Stimulated activated CD4-positive, alpha-beta T cell treated with anti-CD3 and anti-CD28 coated beads, Interleukin-15, amount 100 ng/mL, for 48 hours (primary cell): ENCODE data around the gene LIPG.

ENCODE experiments used
- DNase-seq, 2 donors: peaks; one replicate each; pipeline ENCODE4 v3.0.0-alpha.2; 2020; ENCODE audit warnings: low read depth in 2 of 2

The LIPG gene

DNA sequence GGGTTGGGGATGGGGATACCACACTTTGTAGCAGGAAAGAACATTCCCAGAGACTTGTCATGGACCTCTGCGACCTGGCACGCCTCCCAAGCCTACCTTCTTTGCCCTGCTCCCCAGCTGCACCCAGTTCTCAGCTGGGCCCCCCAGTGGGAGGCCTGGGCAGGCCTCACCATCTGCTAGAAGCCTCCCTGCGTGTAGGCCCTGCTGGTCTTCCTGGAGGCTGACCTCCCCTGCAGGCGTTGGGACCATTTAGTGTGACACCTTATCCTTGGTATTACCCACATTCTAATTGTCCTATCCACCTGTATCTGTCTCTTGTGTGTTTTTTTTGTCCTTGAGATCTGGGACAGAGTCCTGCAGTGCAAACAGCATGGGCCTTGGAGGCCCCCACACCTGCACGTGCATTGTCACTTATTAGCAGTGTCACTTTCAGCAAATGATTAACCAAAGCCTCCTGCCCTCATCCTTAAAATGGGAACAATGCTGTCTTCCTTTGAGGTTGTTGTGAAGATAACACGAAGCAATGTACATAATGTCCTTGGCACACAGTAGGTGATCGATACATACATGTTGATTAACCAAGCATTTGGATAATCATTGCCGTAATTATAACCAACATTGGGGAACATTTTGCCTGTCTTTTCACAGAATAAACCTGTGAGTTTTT is 77.2 kb downstream of the LIPG start:
- no peak for DNase-seq

DNA sequence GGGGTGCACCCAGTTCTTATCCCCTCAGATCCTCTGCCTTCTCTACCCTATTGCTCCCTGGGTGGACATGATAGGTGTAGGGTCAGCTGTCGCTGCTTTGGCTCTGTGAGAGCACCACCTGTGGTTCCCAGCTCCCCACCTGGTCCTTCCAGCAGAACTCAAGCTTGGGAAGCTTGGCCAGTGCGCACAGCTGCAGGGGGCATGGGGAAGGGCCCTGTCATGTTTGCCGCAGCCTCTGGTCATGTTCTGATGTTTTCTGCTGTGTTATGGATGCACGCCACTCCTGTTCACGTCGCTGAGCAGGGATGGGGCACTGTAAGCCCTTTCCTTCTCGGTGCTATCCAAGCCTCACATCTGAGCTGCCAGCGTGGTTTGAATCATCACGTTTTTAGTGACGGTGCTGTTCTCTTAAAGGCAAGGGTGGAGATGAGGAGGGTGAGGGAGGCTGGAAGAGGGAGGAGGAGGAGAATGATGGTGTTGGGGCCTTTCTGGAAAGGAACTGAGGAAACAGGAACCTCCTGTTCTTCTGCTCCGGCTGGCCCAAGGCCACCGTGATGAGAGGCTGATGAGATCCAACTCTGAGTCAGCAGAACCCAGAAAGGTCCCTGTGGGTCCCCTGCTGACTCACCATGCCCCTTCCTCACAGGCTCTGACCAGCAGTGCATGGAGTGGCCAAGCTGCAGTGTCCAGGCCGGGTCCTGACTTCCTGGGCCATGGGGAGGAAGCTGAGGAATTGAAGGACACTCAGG is 78.0 kb downstream of the LIPG start:
- DNase-seq, result no peak

- no peak for DNase-seq
Measured at GRCh38 chr18:49640741-49641140, 78.9 kb downstream of the LIPG start.

DNA sequence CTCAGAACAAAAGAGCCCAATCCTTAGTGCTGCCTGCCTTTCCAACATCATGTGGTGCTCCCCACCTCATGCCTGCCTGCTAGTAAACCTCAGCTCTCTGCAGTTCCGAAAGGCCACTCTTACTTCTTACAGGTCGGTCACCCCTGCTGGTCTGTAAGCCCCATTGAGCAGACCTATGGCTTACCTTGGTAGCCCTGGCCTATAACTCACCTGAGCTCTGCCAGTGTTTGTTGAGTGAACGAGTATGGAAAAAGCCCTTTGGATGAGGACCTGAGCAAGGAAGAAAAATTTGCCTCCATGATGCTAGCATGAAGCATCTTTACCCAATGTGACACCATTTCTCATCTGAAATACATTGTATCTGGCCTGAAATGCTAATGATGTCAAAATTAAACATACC is 83.3 kb downstream of the LIPG start:
- no peak for DNase-seq

- DNase-seq, result no peak
Measured at GRCh38 chr18:49645841-49646351, 84.0 kb downstream of the LIPG start.

GRCh38 chr18:49646873-49647272 is 85.0 kb downstream of the LIPG start:
- DNase-seq, result no peak

DNA sequence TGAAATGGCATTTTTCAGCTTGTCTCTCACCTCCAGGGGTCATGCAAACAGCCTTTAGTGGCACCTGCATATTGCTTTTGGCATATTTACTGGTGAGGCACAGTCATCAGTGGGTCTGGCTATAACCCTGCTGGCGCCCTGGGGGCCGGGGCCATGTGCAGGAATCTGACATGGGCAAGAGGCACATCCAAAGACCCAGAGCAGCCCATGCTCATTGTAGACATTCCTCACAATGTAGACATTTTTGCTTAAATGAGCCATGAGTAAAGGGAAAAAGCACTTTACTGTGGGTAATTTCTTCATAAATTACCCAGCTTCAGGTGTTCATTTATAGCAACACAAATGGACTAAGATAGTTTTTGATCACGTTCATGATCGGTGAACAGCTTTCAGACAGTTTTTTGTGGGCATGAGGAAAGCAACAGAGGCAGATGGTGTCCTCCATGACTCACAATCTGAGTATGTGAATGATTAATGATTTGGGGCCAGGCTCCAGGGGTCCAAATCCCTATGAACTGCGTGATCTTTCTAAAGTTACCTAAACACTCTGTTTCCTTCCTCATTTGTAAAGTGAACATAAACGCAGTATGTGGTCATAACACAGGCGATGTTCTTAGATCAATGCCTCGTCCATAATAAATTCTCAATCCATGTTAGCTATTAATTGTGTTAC is 85.8 kb downstream of the LIPG start:
- DNase-seq, result no peak

GRCh38 chr18:49648326-49648725 is 86.5 kb downstream of the LIPG start:
- DNase-seq, result no peak
